Nephron progenitor cell (in vitro differentiated cells): Measurements from ENCODE around the gene NT5DC2.

Experiments used
- DNase-seq: peaks from one replicate; pipeline ENCODE4 v3.0.0; 2021
- H3K27ac Mint-ChIP-seq: 2 replicates; pipeline ENCODE4 v1.8.0; 2021; ENCODE audit warnings: mild to moderate bottlenecking, moderate library complexity, mixed read lengths
- H3K27me3 Mint-ChIP-seq: 2 replicates; pipeline ENCODE4 v1.8.0; 2021; ENCODE audit warnings: mild to moderate bottlenecking, low read depth, mixed read lengths; ENCODE audit not compliant: poor library complexity
- H3K36me3 Mint-ChIP-seq: 2 replicates; pipeline ENCODE4 v1.8.0; 2021; ENCODE audit warnings: low read depth, mixed read lengths
- H3K4me1 Mint-ChIP-seq: 2 replicates; pipeline ENCODE4 v1.8.0; 2021; ENCODE audit warnings: mixed read lengths
- H3K4me3 Mint-ChIP-seq: 2 replicates; pipeline ENCODE4 v1.8.0; 2021; ENCODE audit warnings: mild to moderate bottlenecking, moderate library complexity, mixed read lengths
- H3K9me3 Mint-ChIP-seq: 2 replicates; pipeline ENCODE4 v1.8.0; 2021; ENCODE audit warnings: mild to moderate bottlenecking, moderate library complexity, mixed read lengths
- CTCF ChIP-seq: fragments of 200-600 bp; sonication (generic); IDR thresholded peaks from 2 replicates; pipeline ENCODE4 v1.5.0; 2021; ENCODE audit warnings: antibody characterized with exemption

The NT5DC2 gene

DNA sequence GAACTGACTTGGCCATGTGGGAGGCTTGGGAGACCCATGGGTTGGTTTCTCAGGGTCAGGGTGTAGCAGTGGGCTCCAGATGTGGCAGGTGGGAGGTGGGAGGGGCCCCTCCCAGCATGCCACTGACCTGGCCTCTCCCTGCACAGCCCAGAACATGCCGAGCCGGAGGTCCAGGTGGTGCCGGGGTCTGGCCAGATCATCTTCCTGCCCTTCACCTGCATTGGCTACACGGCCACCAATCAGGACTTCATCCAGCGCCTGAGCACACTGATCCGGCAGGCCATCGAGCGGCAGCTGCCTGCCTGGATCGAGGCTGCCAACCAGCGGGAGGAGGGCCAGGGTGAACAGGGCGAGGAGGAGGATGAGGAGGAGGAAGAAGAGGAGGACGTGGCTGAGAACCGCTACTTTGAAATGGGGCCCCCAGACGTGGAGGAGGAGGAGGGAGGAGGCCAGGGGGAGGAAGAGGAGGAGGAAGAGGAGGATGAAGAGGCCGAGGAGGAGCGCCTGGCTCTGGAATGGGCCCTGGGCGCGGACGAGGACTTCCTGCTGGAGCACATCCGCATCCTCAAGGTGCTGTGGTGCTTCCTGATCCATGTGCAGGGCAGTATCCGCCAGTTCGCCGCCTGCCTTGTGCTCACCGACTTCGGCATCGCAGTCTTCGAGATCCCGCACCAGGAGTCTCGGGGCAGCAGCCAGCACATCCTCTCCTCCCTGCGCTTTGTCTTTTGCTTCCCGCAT is 46.4 kb downstream of the NT5DC2 start:
- H3K4me1 Mint-ChIP-seq = peaks cover 30% of the 10 kb centered on the region
- DNase-seq = no peak
- peaks cover 32% of the 10 kb centered on the region for H3K36me3 Mint-ChIP-seq
- no peaks in the 10 kb centered on the region for H3K27me3 Mint-ChIP-seq
- no peak for TF ChIP-seq CTCF
- H3K9me3 Mint-ChIP-seq = no peaks in the 10 kb centered on the region
- no peak overlapping the region for H3K4me3 Mint-ChIP-seq
- H3K27ac Mint-ChIP-seq = no peak overlapping the region

DNA sequence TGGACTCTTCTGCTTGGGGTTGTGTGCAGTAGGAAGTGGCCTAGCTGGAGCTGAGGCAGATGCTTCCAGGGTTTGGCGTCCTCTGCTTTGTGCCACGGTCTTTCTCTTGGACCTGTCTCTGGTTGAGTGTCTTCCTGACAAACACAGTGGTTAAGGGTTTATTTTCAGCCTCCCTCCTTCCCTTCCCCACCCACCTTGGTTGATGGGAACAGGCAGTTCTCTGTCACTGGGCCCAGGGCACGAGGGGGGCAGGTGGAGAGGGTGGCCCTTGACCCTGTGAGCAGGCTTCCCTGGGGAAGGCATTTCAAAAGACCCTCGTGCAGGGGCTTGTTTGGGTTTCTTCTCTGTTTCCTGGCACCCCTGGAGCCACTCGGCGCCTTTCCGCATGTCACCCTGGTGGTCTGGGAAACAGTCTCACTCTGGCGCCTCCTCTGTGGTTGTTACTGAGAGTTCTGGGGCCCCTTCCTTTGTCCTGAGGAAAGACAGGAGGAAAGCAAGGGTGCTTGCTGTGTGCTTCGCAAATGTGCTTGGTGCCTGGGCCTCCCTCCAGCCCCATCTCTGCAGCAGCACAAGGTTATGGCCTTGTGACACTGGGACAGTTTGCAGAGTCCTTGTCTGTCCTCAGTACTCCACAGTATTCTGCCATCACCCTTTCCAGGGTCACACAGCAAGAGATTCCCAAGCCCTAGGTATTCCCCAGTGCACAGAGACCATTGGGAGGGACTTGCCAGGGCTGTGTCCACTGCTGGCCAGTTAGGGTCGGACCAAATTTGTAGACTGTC is 48.8 kb downstream of the NT5DC2 start:
- H3K4me3 Mint-ChIP-seq = peak overlapping the region; percentile 13
- H3K27ac Mint-ChIP-seq = peak overlapping the region; percentile 90
- no peaks in the 10 kb centered on the region for H3K27me3 Mint-ChIP-seq
- peaks cover 48% of the 10 kb centered on the region for H3K36me3 Mint-ChIP-seq
- H3K9me3 Mint-ChIP-seq = no peaks in the 10 kb centered on the region
- DNase-seq = no peak
- TF ChIP-seq CTCF = no peak
- peaks cover 44% of the 10 kb centered on the region for H3K4me1 Mint-ChIP-seq

GRCh38 chr3:52483577-52484381 is 49.9 kb downstream of the NT5DC2 start:
- DNase-seq = no peak
- peaks cover 59% of the 10 kb centered on the region for H3K36me3 Mint-ChIP-seq
- peak overlapping the region; percentile 94 for H3K27ac Mint-ChIP-seq
- no peaks in the 10 kb centered on the region for H3K9me3 Mint-ChIP-seq
- H3K27me3 Mint-ChIP-seq = no peaks in the 10 kb centered on the region
- no peak for TF ChIP-seq CTCF
- H3K4me3 Mint-ChIP-seq = peak overlapping the region; percentile 36
- H3K4me1 Mint-ChIP-seq = peaks cover 44% of the 10 kb centered on the region

- no peak for TF ChIP-seq CTCF
- H3K4me1 Mint-ChIP-seq = peaks cover 44% of the 10 kb centered on the region
- DNase-seq = no peak
- H3K27me3 Mint-ChIP-seq = no peaks in the 10 kb centered on the region
- no peak overlapping the region for H3K4me3 Mint-ChIP-seq
- H3K36me3 Mint-ChIP-seq = peaks cover 64% of the 10 kb centered on the region
- no peaks in the 10 kb centered on the region for H3K9me3 Mint-ChIP-seq
- H3K27ac Mint-ChIP-seq = peak overlapping the region; percentile 94
These were observed 50.6 kb downstream of the NT5DC2 start for GRCh38 chr3:52483081-52483480.

DNA sequence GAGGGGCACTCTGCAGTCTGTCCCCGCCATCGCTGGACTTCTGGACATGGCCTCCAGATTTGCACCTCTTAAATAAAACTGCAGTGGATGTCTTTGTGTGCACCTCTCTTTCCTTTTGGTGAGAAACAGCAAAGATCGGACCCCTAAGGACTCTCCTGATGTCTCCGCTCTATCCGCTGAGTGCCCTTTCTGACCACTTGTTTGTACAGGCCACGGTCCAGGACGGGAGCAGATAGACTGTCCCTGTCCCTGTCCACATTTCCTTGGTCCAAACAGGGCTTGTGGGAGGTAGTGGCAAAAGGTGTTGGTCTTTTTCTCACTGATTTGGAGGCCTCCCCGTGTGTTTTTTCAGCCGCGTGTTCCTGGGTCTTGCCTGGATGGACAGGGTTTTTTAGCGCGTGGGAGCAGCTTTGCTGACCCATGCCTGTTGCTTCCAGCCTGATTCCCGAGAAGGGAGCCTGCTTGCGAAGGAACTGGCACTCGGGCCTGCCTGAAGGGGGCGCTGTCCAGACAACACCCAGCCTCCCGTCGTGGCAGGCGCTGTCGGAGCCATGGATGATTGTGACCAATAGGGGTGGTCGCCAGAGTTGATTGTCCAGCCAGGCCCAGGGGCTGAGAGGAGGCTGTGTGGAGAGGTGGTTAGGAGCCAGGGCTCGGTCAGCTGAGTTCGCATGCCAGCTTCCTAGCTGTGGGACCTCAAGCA is 51.7 kb downstream of the NT5DC2 start:
- peak; percentile 49 for DNase-seq
- peaks cover 66% of the 10 kb centered on the region for H3K36me3 Mint-ChIP-seq
- H3K27me3 Mint-ChIP-seq = no peaks in the 10 kb centered on the region
- H3K9me3 Mint-ChIP-seq = no peaks in the 10 kb centered on the region
- TF ChIP-seq CTCF = peak; percentile 32
- H3K4me3 Mint-ChIP-seq = no peak overlapping the region
- H3K4me1 Mint-ChIP-seq = peaks cover 44% of the 10 kb centered on the region
- peak overlapping the region; percentile 78 for H3K27ac Mint-ChIP-seq
